ENCODE measurements around the gene GALK1. TPM values are rescaled to one million over a fixed set of nuclear protein-coding genes. Genes with fewer than 3 reads are reported as not detected.

The GALK1 gene
- total RNA-seq, 1 experiment from 2014 or later: 75.0 TPM

DNA sequence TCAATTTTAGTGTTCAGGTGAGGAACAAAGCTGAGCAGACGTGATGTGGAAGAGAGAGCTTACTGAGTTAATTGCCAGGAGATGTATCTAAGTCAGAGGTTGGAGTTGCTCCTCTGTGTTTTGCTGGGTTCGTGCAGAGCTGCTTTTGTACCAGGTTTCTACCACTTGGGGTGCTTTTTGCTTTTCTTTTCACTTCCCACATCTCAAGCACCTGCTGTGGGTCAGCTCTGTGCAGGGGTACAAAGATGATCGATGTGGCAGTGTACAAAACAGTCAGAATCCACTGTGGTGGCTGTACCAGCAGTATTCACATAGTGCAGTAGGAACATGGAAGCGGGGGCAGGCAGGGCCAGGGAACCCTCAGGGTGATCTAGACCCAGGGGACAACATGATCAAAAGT lies 34.4 kb upstream of the GALK1 start:
- intact Hi-C loops (cut with micrococcal nuclease): no loop called here
- TF ChIP-seq EZH2phosphoT487 (IDR thresholded peaks at IDR 0.05; ENCODE audit: borderline replicate concordance, low read length): no peak
- TF ChIP-seq, protein P1, sequence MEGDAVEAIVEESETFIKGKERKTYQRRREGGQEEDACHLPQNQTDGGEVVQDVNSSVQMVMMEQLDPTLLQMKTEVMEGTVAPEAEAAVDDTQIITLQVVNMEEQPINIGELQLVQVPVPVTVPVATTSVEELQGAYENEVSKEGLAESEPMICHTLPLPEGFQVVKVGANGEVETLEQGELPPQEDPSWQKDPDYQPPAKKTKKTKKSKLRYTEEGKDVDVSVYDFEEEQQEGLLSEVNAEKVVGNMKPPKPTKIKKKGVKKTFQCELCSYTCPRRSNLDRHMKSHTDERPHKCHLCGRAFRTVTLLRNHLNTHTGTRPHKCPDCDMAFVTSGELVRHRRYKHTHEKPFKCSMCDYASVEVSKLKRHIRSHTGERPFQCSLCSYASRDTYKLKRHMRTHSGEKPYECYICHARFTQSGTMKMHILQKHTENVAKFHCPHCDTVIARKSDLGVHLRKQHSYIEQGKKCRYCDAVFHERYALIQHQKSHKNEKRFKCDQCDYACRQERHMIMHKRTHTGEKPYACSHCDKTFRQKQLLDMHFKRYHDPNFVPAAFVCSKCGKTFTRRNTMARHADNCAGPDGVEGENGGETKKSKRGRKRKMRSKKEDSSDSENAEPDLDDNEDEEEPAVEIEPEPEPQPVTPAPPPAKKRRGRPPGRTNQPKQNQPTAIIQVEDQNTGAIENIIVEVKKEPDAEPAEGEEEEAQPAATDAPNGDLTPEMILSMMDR (conservative IDR thresholded peaks at IDR 0.05; ENCODE audit: low read depth, low read length): no peak
- no peak for TF ChIP-seq EZH2 (IDR thresholded peaks at IDR 0.05; ENCODE audit: low read length, unreplicated experiment)
- CTCF ChIA-PET: no interaction called here

DNA sequence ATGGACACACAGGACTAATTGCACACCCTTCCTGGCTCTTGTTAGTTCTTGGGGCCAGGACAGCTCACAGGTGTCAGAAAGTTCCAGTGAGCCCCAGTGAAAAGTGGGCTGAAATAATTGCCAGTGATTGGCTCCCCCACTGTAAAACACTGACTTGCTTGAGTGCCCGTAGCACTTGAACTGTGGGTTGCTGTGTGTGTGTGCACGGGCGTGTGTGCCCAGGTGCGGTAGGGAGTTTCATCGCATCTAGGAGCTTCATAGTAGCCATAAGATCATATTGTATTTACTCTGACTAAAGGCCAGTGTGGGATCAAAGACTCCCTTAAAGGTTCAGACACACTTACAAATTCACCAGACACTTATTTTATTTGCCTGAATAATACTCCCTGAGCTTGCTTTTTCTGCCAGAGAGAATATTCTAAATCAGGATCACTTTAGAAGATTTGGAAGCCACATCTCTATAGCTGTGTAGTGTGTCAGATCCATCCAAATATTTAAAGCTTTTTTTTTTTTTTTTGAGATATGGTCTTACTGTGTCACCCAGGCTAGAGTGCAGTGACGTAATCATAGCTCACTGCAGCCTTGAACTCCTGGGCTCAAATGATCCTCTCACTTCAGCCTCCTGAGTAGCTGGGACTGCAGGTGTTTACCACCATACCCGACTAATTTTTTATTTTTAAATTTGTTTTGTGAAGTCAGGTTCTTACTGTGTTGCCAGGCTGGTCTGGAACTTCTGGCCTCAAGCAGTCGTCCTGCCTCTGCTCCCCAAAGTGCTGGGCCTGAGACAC lies 31.0 kb upstream of the GALK1 start:
- ChIA-PET CTCF (interaction anchor here (0.6 kb wide), 3 partner anchors 29 to 526 kb away, joined by 3 to 6 read pairs (median 4); no protein-coding TSS in a partner anchor), POLR2A (ENCODE audit: unreplicated experiment) (interaction anchor here (0.6 kb wide), 1 partner anchor 12 kb away, joined by 5 read pairs; no protein-coding TSS in a partner anchor)
- H4K20me1 ChIP-seq (ENCODE audit: low read length): no peaks in the 10 kb centered on the region
- H3K27me3 ChIP-seq (ENCODE audit: low read length): no peaks in the 10 kb centered on the region
- no peak overlapping the region for H2AFZ ChIP-seq (ENCODE audit: low read length)
- H3K9me3 ChIP-seq (ENCODE audit: low read length): no peaks in the 10 kb centered on the region
- DNase-seq (no peak), ATAC-seq (no peak)
- H3K4me1 ChIP-seq (ENCODE audit: insufficient read depth, low read length): peaks cover 11% of the 10 kb centered on the region
- intact Hi-C loops (cut with micrococcal nuclease): no loop called here
- no peak overlapping the region for H3K9ac ChIP-seq (ENCODE audit: low read length)
- no peak overlapping the region for H3K27ac ChIP-seq (ENCODE audit: low read length)
- peaks cover 9% of the 10 kb centered on the region; the same call in 1 of the 2 replicates for H3K36me3 ChIP-seq (ENCODE audit: low read depth, low read length)
- TF ChIP-seq EZH2 (IDR thresholded peaks at IDR 0.05; ENCODE audit: low read length, unreplicated experiment) (no peak), EZH2phosphoT487 (IDR thresholded peaks at IDR 0.05; ENCODE audit: borderline replicate concordance, low read length) (no peak)
- TF ChIP-seq, protein P1 (conservative IDR thresholded peaks at IDR 0.05; ENCODE audit: low read depth, low read length): no peak
- no peak overlapping the region for H3K4me3 ChIP-seq (ENCODE audit: low read length)
- no peak overlapping the region for H3K4me2 ChIP-seq (ENCODE audit: low read length)
- no peaks in the 10 kb centered on the region for H3F3A ChIP-seq (ENCODE audit: low read length, unreplicated experiment)
- H3K9me2 ChIP-seq (replicated peaks; ENCODE audit: low read length): no peaks in the 10 kb centered on the region
- H3K79me2 ChIP-seq (ENCODE audit: low read length): peaks cover 21% of the 10 kb centered on the region; the same call in 1 of the 2 replicates
- BruUV-seq (replicated peaks): no TSS peak

More for the DNA sequence above, 34.4 kb upstream of the GALK1 start:
- no TSS peak for BruUV-seq (replicated peaks)
- DNase-seq: no peak
- Histone ChIP-seq H2AFZ (ENCODE audit: low read length) (no peak overlapping the region), H3K4me1 (ENCODE audit: insufficient read depth, low read length) (no peaks in the 10 kb centered on the region), H3K4me3 (ENCODE audit: low read length) (no peak overlapping the region), H3K9ac (ENCODE audit: low read length) (no peak overlapping the region), H3K36me3 (ENCODE audit: low read depth, low read length) (peaks cover 5% of the 10 kb centered on the region; the same call in 1 of the 2 replicates), H3K79me2 (ENCODE audit: low read length) (peaks cover 13% of the 10 kb centered on the region; the same call in 1 of the 2 replicates), H3K9me2 (replicated peaks; ENCODE audit: low read length) (no peaks in the 10 kb centered on the region), H3K9me3 (ENCODE audit: low read length) (no peaks in the 10 kb centered on the region), H3K27ac (ENCODE audit: low read length) (no peak overlapping the region), H3K27me3 (ENCODE audit: low read length) (no peaks in the 10 kb centered on the region), H4K20me1 (ENCODE audit: low read length) (no peaks in the 10 kb centered on the region), H3K4me2 (ENCODE audit: low read length) (no peak overlapping the region), H3F3A (ENCODE audit: low read length, unreplicated experiment) (no peaks in the 10 kb centered on the region)
- POLR2A ChIA-PET (ENCODE audit: unreplicated experiment): no interaction called here
- ATAC-seq: no peak

GRCh38 chr17:75793460-75793859 lies 28.5 kb upstream of the GALK1 start:
- H2AFZ ChIP-seq (ENCODE audit: low read length): no peak overlapping the region
- CTCF ChIA-PET: no interaction called here
- H4K20me1 ChIP-seq (ENCODE audit: low read length): no peaks in the 10 kb centered on the region
- H3K4me1 ChIP-seq (ENCODE audit: insufficient read depth, low read length): peaks cover 11% of the 10 kb centered on the region
- no peak overlapping the region for H3K27ac ChIP-seq (ENCODE audit: low read length)
- H3K4me2 ChIP-seq (ENCODE audit: low read length): peak overlapping the region; percentile 1; the same call in 1 of the 2 replicates
- ATAC-seq (peak; percentile 22), DNase-seq (no peak)
- peaks cover 41% of the 10 kb centered on the region for H3K79me2 ChIP-seq (ENCODE audit: low read length)
- BruUV-seq (replicated peaks): TSS peak; percentile 2
- no peaks in the 10 kb centered on the region for H3K9me3 ChIP-seq (ENCODE audit: low read length)
- no peak overlapping the region for H3K4me3 ChIP-seq (ENCODE audit: low read length)
- H3K9me2 ChIP-seq (replicated peaks; ENCODE audit: low read length): no peaks in the 10 kb centered on the region
- peaks cover 9% of the 10 kb centered on the region; the same call in 1 of the 2 replicates for H3K36me3 ChIP-seq (ENCODE audit: low read depth, low read length)
- no peaks in the 10 kb centered on the region for H3K27me3 ChIP-seq (ENCODE audit: low read length)
- no peak overlapping the region for H3K9ac ChIP-seq (ENCODE audit: low read length)
- intact Hi-C loops (cut with micrococcal nuclease): no loop called here
- no peaks in the 10 kb centered on the region for H3F3A ChIP-seq (ENCODE audit: low read length, unreplicated experiment)
- TF ChIP-seq, protein P1 (conservative IDR thresholded peaks at IDR 0.05; ENCODE audit: low read depth, low read length): no peak
- TF ChIP-seq EZH2phosphoT487 (IDR thresholded peaks at IDR 0.05; ENCODE audit: borderline replicate concordance, low read length) (no peak), EZH2 (IDR thresholded peaks at IDR 0.05; ENCODE audit: low read length, unreplicated experiment) (no peak)
- POLR2A ChIA-PET (ENCODE audit: unreplicated experiment): interaction anchor here (1.1 kb wide), 1 partner anchor 13 kb away, joined by 4 read pairs; no protein-coding TSS in a partner anchor

Measured in PC-3 (cell line).